DMS153 (cell line): ENCODE data around the gene FARP1.

Experiments
- DNase-seq: peaks from one replicate; lab custom pipeline; 2025; lab: John Stamatoyannopoulos, UW

The FARP1 gene, protein sequence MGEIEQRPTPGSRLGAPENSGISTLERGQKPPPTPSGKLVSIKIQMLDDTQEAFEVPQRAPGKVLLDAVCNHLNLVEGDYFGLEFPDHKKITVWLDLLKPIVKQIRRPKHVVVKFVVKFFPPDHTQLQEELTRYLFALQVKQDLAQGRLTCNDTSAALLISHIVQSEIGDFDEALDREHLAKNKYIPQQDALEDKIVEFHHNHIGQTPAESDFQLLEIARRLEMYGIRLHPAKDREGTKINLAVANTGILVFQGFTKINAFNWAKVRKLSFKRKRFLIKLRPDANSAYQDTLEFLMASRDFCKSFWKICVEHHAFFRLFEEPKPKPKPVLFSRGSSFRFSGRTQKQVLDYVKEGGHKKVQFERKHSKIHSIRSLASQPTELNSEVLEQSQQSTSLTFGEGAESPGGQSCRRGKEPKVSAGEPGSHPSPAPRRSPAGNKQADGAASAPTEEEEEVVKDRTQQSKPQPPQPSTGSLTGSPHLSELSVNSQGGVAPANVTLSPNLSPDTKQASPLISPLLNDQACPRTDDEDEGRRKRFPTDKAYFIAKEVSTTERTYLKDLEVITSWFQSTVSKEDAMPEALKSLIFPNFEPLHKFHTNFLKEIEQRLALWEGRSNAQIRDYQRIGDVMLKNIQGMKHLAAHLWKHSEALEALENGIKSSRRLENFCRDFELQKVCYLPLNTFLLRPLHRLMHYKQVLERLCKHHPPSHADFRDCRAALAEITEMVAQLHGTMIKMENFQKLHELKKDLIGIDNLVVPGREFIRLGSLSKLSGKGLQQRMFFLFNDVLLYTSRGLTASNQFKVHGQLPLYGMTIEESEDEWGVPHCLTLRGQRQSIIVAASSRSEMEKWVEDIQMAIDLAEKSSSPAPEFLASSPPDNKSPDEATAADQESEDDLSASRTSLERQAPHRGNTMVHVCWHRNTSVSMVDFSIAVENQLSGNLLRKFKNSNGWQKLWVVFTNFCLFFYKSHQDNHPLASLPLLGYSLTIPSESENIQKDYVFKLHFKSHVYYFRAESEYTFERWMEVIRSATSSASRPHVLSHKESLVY

GRCh38 chr13:98142380-98143156, at the start of gene FARP1:
Gene FARP1, plus strand, starts transcription at chr13:98143094. Its CDS starts 70,149 bp downstream, at chr13:98213243.
- peak; percentile 76 for DNase-seq

DNA sequence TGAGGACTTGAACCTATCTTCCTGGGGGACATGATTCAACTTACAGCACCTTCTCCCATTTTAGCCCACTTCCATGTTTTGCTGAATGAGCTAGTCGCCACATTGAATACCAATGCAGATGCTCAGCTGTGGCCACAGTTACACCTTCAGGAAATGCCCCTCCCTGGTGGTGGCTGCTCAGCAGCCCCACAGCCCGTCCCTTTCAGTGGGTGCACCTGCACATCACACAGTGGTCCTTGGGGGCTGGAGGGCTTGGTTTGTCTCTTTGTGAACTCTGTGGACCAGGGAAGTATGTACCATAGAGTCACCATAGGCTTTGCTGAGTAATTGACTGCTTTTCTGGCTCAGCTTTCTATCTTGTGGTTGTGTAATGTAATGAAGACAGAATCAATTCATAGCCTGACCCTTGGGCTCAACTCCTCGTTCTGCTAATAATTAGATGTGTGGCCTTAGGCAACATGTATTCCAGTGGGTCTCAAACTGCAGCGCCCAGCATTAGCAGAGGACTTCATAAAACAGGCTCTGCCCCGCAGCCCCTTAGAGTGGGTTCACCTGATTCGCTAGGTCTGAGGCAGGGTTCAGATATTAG, 48.1 kb upstream of the FARP1 start:
- no peak for DNase-seq

DNA sequence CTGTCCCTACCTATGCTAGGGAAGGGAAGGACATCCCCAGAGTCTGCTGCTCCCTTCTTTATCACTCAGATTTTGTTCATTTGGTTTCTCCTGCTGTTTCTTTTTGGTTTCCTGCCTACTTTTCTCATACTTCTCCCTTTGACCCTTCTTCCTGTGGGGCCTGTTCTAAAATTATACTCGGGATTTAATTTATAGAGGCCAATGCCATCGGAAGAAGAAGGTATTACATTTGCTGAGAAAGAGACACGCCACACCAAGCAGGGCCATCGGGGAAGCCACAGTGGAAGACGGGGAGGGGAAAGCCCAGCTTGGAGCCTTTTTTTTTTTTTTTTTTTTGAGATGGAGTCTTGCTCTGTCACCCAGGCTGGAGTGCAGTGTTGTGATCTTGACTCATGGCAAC, 46.8 kb upstream of the FARP1 start:
- DNase-seq = no peak

DNA sequence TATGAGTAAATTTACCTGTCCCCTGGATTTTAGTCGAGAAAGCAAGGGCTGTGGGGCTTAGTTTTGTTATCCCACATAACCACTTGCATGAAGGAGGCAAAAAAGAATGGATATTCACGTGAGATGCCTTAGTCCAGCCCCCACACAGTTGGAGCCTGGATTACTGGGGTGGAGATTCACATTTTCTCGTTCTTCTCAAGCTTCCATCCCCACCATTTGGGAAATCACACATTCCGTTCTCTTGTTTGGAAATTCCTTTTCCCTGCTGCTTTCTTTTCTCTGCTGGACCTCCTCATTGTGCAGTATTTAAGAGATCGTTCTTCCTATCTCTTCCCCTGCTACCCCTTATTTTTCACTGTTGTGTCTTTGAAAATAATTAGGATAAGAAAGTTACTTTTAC, 45.1 kb upstream of the FARP1 start:
- no peak for DNase-seq

DNA sequence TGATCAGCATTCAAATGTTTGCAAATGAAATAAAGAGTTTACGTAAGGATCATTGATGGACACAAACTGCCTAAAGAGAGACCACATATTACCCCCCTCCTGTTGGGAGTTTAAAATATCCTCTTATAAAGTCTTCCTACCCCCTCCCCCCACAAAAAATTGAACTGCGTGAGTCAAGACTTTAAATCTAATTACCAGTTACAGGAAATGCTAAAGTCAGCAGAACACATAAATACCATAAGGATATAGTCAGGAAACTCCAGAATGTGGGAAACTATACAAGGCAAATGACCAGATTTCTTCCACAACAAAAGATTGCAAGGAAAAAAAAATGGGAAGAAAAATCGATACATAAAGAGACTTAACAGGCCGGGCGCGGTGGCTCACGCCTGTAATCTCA, 44.4 kb upstream of the FARP1 start:
- DNase-seq = no peak

DNA sequence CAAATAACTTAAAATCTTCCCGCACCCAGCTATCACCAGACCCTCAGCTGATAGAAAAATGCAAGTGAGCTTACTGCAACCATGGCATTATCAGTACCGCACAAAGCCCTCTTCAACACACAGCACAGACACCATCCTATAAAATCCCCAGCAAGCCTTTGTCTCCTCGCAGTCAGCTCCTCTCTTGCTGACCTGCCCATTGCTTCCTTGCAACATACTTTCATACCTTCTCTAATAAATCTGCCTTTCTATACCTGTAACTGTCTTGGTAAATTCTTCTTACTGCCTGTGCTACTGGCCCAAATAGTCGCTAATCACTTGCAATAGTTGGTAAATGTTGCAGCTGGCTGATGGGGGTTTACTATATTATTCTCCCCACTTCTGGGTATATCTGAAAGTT, 43.3 kb upstream of the FARP1 start:
- DNase-seq = no peak

GRCh38 chr13:98100481-98100880, 42.4 kb upstream of the FARP1 start:
- no peak for DNase-seq

DNA sequence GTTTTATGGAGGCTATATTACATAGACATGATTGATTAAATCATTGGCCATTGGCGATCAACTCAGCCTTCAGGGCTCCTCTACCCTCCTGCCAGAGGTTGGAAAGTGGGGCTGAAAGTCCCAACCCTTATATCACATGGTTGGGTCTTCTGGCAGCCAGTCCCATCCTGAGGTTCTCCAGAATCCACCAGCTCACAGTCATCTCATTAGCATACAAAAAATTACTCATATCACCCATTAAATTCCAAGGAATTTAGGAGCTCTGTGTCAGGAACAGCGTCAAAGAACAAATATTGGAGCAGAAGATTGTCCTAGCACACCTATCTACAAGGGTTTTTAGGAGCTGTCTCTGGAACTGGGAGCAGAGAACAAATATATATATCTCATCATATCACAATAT, 39.4 kb upstream of the FARP1 start:
- no peak for DNase-seq

GRCh38 chr13:98103942-98104880, 38.7 kb upstream of the FARP1 start:
- no peak for DNase-seq

GRCh38 chr13:98105929-98106336, 37.0 kb upstream of the FARP1 start:
- no peak for DNase-seq

- no peak for DNase-seq
These were observed 34.6 kb upstream of the FARP1 start for GRCh38 chr13:98108341-98108740.

DNA sequence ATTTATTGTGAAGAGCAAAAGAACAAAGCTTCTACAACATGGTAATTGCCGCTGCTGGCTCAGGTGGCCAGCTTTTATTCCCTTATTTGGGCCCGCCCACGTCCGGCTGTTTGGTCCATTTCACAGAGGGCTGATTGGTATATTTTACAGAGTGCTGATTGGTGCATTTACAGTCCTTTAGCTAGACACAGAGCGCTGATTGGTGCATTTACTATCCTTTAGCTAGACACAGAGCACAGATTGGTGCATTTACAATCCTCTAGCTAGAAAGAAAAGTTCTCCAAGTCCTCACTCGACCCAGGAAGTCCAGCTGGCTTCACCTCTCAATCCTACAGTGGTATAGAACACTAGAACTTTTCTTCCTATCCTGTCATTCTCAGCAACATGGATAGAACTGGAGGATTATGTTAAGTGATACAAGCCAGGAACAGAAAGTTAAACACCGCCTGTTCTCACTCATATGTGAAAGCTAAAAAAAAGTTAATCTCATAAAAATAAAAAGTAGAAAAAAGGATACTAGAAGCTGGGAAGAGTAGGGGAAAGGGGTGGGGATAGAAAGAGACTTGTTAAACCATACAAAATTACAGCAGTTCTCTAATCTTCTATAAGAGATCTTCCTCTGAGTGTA, 33.6 kb upstream of the FARP1 start:
- DNase-seq = no peak

DNA sequence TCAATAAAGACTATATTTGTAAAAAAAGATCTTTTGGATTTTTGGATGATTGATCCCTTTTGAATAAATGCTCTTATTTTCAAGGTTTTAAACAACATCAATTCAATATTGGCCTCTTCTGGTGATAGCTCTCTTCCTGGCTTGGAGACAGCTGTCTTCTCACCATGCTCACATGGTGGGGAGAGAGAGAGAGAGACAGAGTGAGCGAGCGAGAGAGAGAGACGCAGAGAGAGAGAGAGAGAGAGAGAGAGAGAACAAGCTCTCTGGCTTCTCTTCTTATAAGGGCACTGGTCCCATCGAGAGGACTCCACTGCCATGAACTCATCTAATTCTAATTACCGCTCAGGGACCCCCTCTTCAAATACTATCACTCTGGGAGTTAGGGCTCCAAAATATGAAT, 32.1 kb upstream of the FARP1 start:
- DNase-seq = no peak

DNA sequence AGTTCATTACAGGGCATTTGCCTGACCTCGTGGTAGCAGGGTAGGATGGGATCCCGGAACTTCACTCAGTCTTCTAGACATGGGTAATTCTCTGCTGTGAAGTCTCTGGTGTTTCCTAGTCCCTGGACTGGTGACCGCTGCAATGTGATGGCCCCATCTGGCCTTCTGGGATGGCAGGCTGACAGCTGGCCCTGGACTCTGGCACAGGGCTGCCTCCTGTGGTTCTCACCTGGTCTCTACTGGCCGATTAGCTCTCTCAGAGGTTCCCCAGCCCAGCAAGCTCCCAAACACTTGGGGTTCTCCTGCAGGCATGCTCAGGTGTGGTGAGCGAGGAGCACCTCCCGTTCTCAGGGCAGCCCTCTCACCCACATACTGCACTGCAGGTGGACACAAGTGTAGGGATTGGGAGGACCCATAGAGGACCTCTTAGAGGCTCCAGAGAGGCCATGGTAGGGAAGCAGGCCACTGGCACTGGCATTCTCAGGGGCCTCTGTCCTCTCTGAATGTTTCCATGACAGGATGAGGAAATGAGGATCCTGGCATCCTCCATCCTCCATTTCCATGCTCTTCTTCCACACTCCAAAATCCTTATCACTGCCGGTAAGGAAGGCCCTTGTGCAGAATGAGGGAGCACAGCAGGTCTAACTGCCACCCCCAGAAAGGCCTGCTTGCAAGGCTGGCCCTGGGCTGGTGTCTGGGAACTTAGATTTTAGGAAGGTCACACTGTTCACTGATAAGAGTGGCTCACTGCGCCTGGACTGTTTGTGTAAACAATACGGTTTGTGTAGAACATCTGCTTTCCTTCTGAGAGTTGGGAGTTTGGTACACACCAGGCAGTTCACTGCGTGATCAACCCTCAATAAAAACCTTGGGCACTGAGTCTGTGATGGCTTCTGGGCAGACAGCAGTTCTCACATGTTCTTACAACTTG, 31.5 kb upstream of the FARP1 start:
- no peak for DNase-seq

DNA sequence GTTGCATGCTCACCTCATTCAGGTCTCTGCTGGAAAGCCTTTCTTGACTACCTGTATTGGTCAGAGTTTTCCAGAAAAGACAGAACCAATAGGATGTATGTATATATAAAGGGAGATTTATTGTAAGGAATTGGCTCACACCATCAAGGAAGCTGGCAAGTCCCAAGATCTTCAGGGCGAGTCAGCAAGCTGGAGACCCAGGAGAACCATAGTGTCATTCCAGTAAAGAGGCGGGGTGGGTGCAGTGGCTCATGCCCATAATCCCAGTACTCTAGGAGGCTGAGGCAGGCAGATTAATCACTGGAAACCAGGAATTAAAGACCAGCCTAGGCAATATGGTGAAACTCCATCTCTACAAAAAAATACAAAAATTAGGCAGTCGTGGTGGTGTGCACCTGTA, 30.4 kb upstream of the FARP1 start:
- DNase-seq = no peak

- DNase-seq = no peak
These were observed 24.0 kb upstream of the FARP1 start for GRCh38 chr13:98118865-98119264.

GRCh38 chr13:98123176-98123575, 19.7 kb upstream of the FARP1 start:
- no peak for DNase-seq

GRCh38 chr13:98129059-98129746, 13.7 kb upstream of the FARP1 start:
- DNase-seq = no peak
